GM12892 (cell line): ENCODE data around the gene ZNF331.

Source experiments
- DNase-seq: peaks from one replicate; pipeline ENCODE4 v3.0.0; 2011; ENCODE audit not compliant: insufficient read length
- FAIRE-seq: peaks from 2 replicates; lab custom pipeline; 2011; peaks lifted over from hg19 to GRCh38; lab: Jason Lieb, UNC
- POLR2A ChIP-seq: IDR thresholded peaks from 2 replicates; pipeline ENCODE4 v1.6.1; 2011; ENCODE audit warnings: low read depth, low read length, control low read depth
- POLR2AphosphoS5 ChIP-seq: IDR thresholded peaks from 2 replicates; pipeline ENCODE4 v1.6.1; 2011; ENCODE audit warnings: low read depth, low read length, control low read depth
- TAF1 ChIP-seq: IDR thresholded peaks from 2 replicates; pipeline ENCODE4 v1.6.1; 2011; ENCODE audit warnings: low read depth, mild to moderate bottlenecking, control low read depth, low read length, borderline replicate concordance

The ZNF331 gene

GRCh38 chr19:53530622-53531021 is 7.3 kb upstream of the ZNF331 start:
- FAIRE-seq: no peak
- TF ChIP-seq POLR2A: no peak
- TF ChIP-seq POLR2AphosphoS5: no peak
- no peak for TF ChIP-seq TAF1
- no peak for DNase-seq

GRCh38 chr19:53531457-53531856 is 6.5 kb upstream of the ZNF331 start:
- no peak for TF ChIP-seq TAF1
- TF ChIP-seq POLR2A: no peak
- TF ChIP-seq POLR2AphosphoS5: no peak
- FAIRE-seq (no peak), DNase-seq (no peak)

GRCh38 chr19:53532362-53532761 is 5.6 kb upstream of the ZNF331 start:
- FAIRE-seq (no peak), DNase-seq (no peak)
- TF ChIP-seq POLR2AphosphoS5 (no peak), POLR2A (no peak), TAF1 (no peak)

GRCh38 chr19:53536225-53536548 is 1.8 kb upstream of the ZNF331 start:
- no peak for TF ChIP-seq TAF1
- no peak for TF ChIP-seq POLR2AphosphoS5
- TF ChIP-seq POLR2A: no peak
- FAIRE-seq (no peak), DNase-seq (no peak)

GRCh38 chr19:53537121-53537520 is 824 bp upstream of the ZNF331 start:
- no peak for DNase-seq
- FAIRE-seq: no peak
- no peak for TF ChIP-seq POLR2AphosphoS5
- TF ChIP-seq POLR2A: no peak
- TF ChIP-seq TAF1: no peak

GRCh38 chr19:53538378-53539109 is 599 bp downstream of the ZNF331 start:
- FAIRE-seq: peak; percentile 56
- TF ChIP-seq POLR2AphosphoS5: no peak
- TF ChIP-seq TAF1: no peak
- TF ChIP-seq POLR2A: no peak
- no peak for DNase-seq

GRCh38 chr19:53540091-53540490 is 2.1 kb downstream of the ZNF331 start:
- FAIRE-seq (no peak), DNase-seq (no peak)
- TF ChIP-seq POLR2AphosphoS5 (no peak), TAF1 (no peak), POLR2A (no peak)

GRCh38 chr19:53541971-53542370 is 4.0 kb downstream of the ZNF331 start:
- no peak for FAIRE-seq
- DNase-seq: no peak

GRCh38 chr19:53545271-53546065 is 7.5 kb downstream of the ZNF331 start:
- TF ChIP-seq POLR2AphosphoS5: no peak
- no peak for TF ChIP-seq POLR2A
- no peak for TF ChIP-seq TAF1
- FAIRE-seq (no peak), DNase-seq (no peak)

More at GRCh38 chr19:53541971-53542370, 4.0 kb downstream of the ZNF331 start:
- TF ChIP-seq TAF1 (no peak), POLR2A (no peak), POLR2AphosphoS5 (no peak)

- DNase-seq: no peak
- FAIRE-seq: no peak
- TF ChIP-seq POLR2A (no peak), POLR2AphosphoS5 (no peak), TAF1 (no peak)
These were observed 9.0 kb downstream of the ZNF331 start for GRCh38 chr19:53546758-53547513.

- TF ChIP-seq POLR2A: no peak
- TF ChIP-seq POLR2AphosphoS5: no peak
- no peak for TF ChIP-seq TAF1
- FAIRE-seq (no peak), DNase-seq (no peak)
These were observed 11.4 kb downstream of the ZNF331 start for GRCh38 chr19:53549340-53549739.
